Esophagus muscularis mucosa (tissue), 4 donors: ENCODE data around the gene ACVR1B. TPM values are rescaled to one million over a fixed set of nuclear protein-coding genes. Genes with fewer than 3 reads are reported as not detected.
A peak's percentile ranks its signal among the peaks of the same experiment; 100 is the strongest.

Source experiments
- DNase-seq: peaks from one replicate; pipeline ENCODE4 v3.0.0-alpha.2; 2017; ENCODE audit errors: extremely low spot score
- H3K27ac ChIP-seq, 4 donors: fragments of 200-600 bp; sonication (generic); replicated peaks in 1 of 4; 1 replicate in 3 of 4; 2 replicates in 1 of 4; pipeline ENCODE4 v1.5.1; 2016 to 2019; ENCODE audit warnings: mild to moderate bottlenecking in 1 of 4
- H3K27me3 ChIP-seq, 4 donors: fragments of 200-600 bp; sonication (generic); one replicate each; pipeline versions ENCODE4 v1.5.1 to v1.6.0; 2016 to 2019
- H3K36me3 ChIP-seq, 4 donors: fragments of 200-600 bp; sonication (generic); one replicate each; pipeline ENCODE4 v1.5.1; 2016 to 2019
- H3K4me1 ChIP-seq, 4 donors: fragments of 200-600 bp; sonication (generic); one replicate each; pipeline ENCODE4 v1.5.1; 2016 to 2019
- H3K4me3 ChIP-seq, 4 donors: fragments of 200-600 bp; sonication (generic); 1 replicate in 2 of 4; 2 replicates in 2 of 4; pipeline ENCODE4 v1.5.1; 2016 to 2019; ENCODE audit warnings: mild to moderate bottlenecking in 4 of 4, moderate library complexity in 1 of 4
- H3K9me3 ChIP-seq, 4 donors: fragments of 200-600 bp; sonication (generic); 1 replicate in 3 of 4; 2 replicates in 1 of 4; pipeline ENCODE4 v1.5.1; 2016 to 2019
- CTCF ChIP-seq, 3 experiments: fragments of 200-600 bp in 2 of 3; fragments of 450-650 bp in 1 of 3; sonication (generic) in 2 of 3; IDR thresholded peaks; one replicate each; pipeline ENCODE4 v1.5.1; 2017 to 2019; ENCODE audit warnings: antibody characterized with exemption in 3 of 3, mild to moderate bottlenecking in 2 of 3, moderate library complexity in 1 of 3
- EP300 ChIP-seq: sonication (generic); formaldehyde crosslinking; IDR thresholded peaks from one replicate; pipeline ENCODE4 v1.6.1; 2017; ENCODE audit warnings: antibody characterized with exemption
- POLR2A ChIP-seq: fragments of 450-650 bp; IDR thresholded peaks from one replicate; pipeline ENCODE4 v1.6.1; 2017; ENCODE audit warnings: antibody characterized with exemption, moderate library complexity, mild to moderate bottlenecking, low read depth
- POLR2AphosphoS5 ChIP-seq, 2 donors: sonication (generic); formaldehyde crosslinking; IDR thresholded peaks; one replicate each; pipeline ENCODE4 v1.6.1; 2017; ENCODE audit warnings: antibody characterized with exemption in 2 of 2
- WGBS: methylation state at CpG from one replicate; pipeline ENCODE4 v1.1.5; 2018; 5-methylcytosine and 5-hydroxymethylcytosine counted together
- intact Hi-C: fragments of 100-400 bp; cut with DNase I; formaldehyde crosslinking; loops from one replicate; pipeline ENCODE4 v1.15.1; 2023
- total RNA-seq, 4 donors: library from RNA; depleted of rRNA; stranded (reverse); fragments of >200 nt; gene quantifications; one replicate each; pipeline versions ENCODE4 v1.1.0 to v1.2.1, GENCODE V29; 2016

ACVR1B gene
- total RNA-seq, 4 donors from 2014 or later, result 9.1 to 22.4 (median 13.9) TPM

GRCh38 chr12:52020539-52021336 lies 69.2 kb downstream of the ACVR1B start:
- no peak overlapping the region for H3K4me3 ChIP-seq
- no peaks in the 10 kb centered on the region for H3K9me3 ChIP-seq
- 34% methylated on average over 9 of the region's 9 CpGs for WGBS
- intact Hi-C loops, result no loop called here
- TF ChIP-seq POLR2AphosphoS5 (IDR thresholded peaks at IDR 0.05) (peak in 1 of 2 donors; percentile 13), POLR2A (no peak), CTCF (IDR thresholded peaks at IDR 0.05) (peak; percentile 52 to 58 (median 56))
- DNase-seq, result no peak
- no peak overlapping the region for H3K27ac ChIP-seq
- no peaks in the 10 kb centered on the region for H3K27me3 ChIP-seq
- peaks cover 0 to 5% (median 1%) of the 10 kb centered on the region in 4 donors for H3K36me3 ChIP-seq
- H3K4me1 ChIP-seq, result peaks cover 23 to 46% (median 37%) of the 10 kb centered on the region in 4 donors

GRCh38 chr12:52022841-52023181 lies 71.3 kb downstream of the ACVR1B start:
- TF ChIP-seq EP300 (no peak), POLR2A (no peak), POLR2AphosphoS5 (IDR thresholded peaks at IDR 0.05) (peak in 1 of 2 donors; percentile 2)
- intact Hi-C loops, result loop anchor here (2.0 kb wide), 1 partner anchor 18 kb away; no protein-coding TSS in a partner anchor
- peak overlapping the region; percentile 63 to 70 (median 64) for H3K4me3 ChIP-seq
- H3K4me1 ChIP-seq, result peaks cover 43 to 65% (median 56%) of the 10 kb centered on the region in 4 donors
- H3K9me3 ChIP-seq, result no peaks in the 10 kb centered on the region
- 31% methylated on average over 14 of the region's 14 CpGs for WGBS
- H3K27me3 ChIP-seq, result no peaks in the 10 kb centered on the region
- peak overlapping the region; percentile 40 to 92 (median 70) for H3K27ac ChIP-seq
- H3K36me3 ChIP-seq, result no peaks in the 10 kb centered on the region
- DNase-seq, result no peak

GRCh38 chr12:52023182-52023975 lies 71.9 kb downstream of the ACVR1B start:
- Histone ChIP-seq H3K27me3 (no peaks in the 10 kb centered on the region), H3K27ac (peak overlapping the region; percentile 48 to 92 (median 88)), H3K4me1 (peaks cover 43 to 65% (median 56%) of the 10 kb centered on the region in 4 donors), H3K36me3 (no peaks in the 10 kb centered on the region), H3K9me3 (no peaks in the 10 kb centered on the region), H3K4me3 (peak overlapping the region; percentile 63 to 70 (median 64))
- peak; percentile 95 to 99 (median 99) for TF ChIP-seq CTCF (IDR thresholded peaks at IDR 0.05)
- no peak for TF ChIP-seq EP300
- peak; percentile 41 to 65 for TF ChIP-seq POLR2AphosphoS5 (IDR thresholded peaks at IDR 0.05)
- no peak for TF ChIP-seq POLR2A
- no peak for DNase-seq
- WGBS, result 3% methylated on average over 11 of the region's 70 CpGs
- intact Hi-C loops, result loop anchor here (2.0 kb wide), 1 partner anchor 19 kb away; no protein-coding TSS in a partner anchor

DNA sequence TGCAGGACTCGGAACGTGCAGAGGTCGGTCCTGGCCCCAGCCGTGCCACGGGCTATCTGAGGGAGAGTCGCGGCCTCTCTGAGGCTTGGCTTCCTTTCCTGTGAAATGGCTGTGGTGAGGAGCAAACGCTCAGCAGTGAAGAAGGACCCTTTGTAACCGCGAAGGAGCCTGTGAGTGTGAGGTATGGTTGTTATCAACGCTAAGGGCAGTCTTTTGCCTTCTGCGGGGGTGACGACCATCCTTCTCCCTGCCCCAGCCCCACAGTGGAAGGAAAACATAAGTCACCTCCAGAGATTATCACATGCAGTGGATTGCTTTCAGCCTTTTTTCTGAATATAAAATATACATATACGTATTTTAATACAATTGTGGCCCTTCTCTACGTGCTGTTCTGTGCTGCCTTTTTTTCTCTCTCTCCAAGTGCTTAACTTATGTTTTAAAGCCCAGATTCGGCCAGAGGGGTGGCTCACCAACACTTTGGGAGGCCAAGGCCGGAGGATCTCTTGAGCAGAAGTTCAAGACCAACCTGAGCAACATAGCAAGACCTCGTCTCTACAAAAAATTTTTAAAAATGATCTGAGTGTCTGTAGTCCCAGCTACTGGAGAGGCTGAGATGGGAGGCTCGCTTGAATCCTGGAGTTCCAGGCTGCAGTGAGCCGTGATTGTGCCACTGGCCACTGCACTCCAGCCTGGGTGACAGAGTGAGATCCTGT lies 72.6 kb downstream of the ACVR1B start:
- 36% methylated on average over 12 of the region's 20 CpGs for WGBS
- H3K27ac ChIP-seq, result peak overlapping the region; percentile 85 to 92 (median 88)
- DNase-seq, result no peak
- H3K9me3 ChIP-seq, result no peaks in the 10 kb centered on the region
- H3K27me3 ChIP-seq, result no peaks in the 10 kb centered on the region
- TF ChIP-seq EP300, result no peak
- no peak for TF ChIP-seq POLR2AphosphoS5 (IDR thresholded peaks at IDR 0.05)
- TF ChIP-seq CTCF (IDR thresholded peaks at IDR 0.05), result peak in 1 of 3 experiments; percentile 1
- no peak for TF ChIP-seq POLR2A
- H3K4me3 ChIP-seq, result peak overlapping the region; percentile 63 to 70 (median 64)
- peaks cover 43 to 67% (median 56%) of the 10 kb centered on the region in 4 donors for H3K4me1 ChIP-seq
- intact Hi-C loops, result loop anchor here (2.0 kb wide), 1 partner anchor 19 kb away; no protein-coding TSS in a partner anchor
- H3K36me3 ChIP-seq, result no peaks in the 10 kb centered on the region
